HepG2 (cell line): ENCODE results near the gene IFNAR1. TPM values are rescaled to one million over a fixed set of nuclear protein-coding genes. Genes with fewer than 3 reads are reported as not detected.

ENCODE experiments used
- ATAC-seq: fragments of 200-7000 bp; cut with Tn5 transposase; 3 replicates; pipeline ENCODE4 v1.9.1; 2020; ENCODE audit warnings: mild to moderate bottlenecking, moderate library complexity
- BruUV-seq: library from RNA; stranded (reverse); fragments of 400-500 nt; replicated peaks from 2 replicates; lab custom pipeline; 2021; lab: Mats Ljungman, UMichigan
- CTCF ChIA-PET: fragments of 300-600 bp; formaldehyde crosslinking; extraction: SDS; loops from one replicate; lab custom pipeline; 2021; ENCODE audit warnings: low total read pairs, inconsistent platforms, low intra/inter-chr PET ratio; lab: Yijun Ruan, JAX
- POLR2A ChIA-PET: fragments of 350-600 bp; sonication (Branson Sonifier 250); formaldehyde crosslinking; loops from one replicate; lab custom pipeline; 2020; ENCODE audit warnings: antibody characterized with exemption, inconsistent platforms; lab: Yijun Ruan, JAX
- DNase-seq: peaks from one replicate; pipeline ENCODE4 v3.0.0-alpha.2; 2015; ENCODE audit warnings: low spot score
- FAIRE-seq: peaks from 3 replicates; lab custom pipeline; 2011; peaks lifted over from hg19 to GRCh38; lab: Jason Lieb, UNC
- H2AFZ ChIP-seq: one replicate; pipeline ENCODE4 v1.6.1; 2011; ENCODE audit warnings: low read length, inconsistent platforms
- H3K27ac ChIP-seq: fragments of 300-600 bp; 3 replicates; pipeline ENCODE4 v1.8.0; 2011; ENCODE audit warnings: mixed run types, mild to moderate bottlenecking, mixed read lengths, low read length, inconsistent platforms; ENCODE audit not compliant: insufficient read depth; ENCODE audit errors: extremely low read length
- H3K27me3 ChIP-seq, 2 experiments: fragments of 200-600 bp in 1 of 2; 2 replicates in 1 of 2; 3 replicates in 1 of 2; pipeline versions ENCODE4 v1.6.0 to v1.8.0; 2011; ENCODE audit warnings: low read length in 2 of 2, mild to moderate bottlenecking in 2 of 2, moderate library complexity in 2 of 2, inconsistent platforms in 1 of 2; ENCODE audit not compliant: insufficient read depth in 2 of 2, control insufficient read depth in 1 of 2
- H3K36me3 ChIP-seq, 2 experiments: fragments of 200-600 bp in 1 of 2; replicated peaks in 1 of 2; 2 replicates in 1 of 2; 3 replicates in 1 of 2; pipeline versions ENCODE4 v1.5.1 to v1.8.0; 2011; ENCODE audit warnings: low read length in 2 of 2, inconsistent platforms in 1 of 2; ENCODE audit not compliant: insufficient read depth in 2 of 2, control insufficient read depth in 1 of 2
- H3K4me1 ChIP-seq: 2 replicates; pipeline ENCODE4 v1.5.1; 2012; ENCODE audit warnings: low read length, inconsistent platforms; ENCODE audit not compliant: insufficient read depth
- H3K4me2 ChIP-seq: 2 replicates; pipeline ENCODE4 v1.6.0; 2011; ENCODE audit warnings: low read depth, low read length, inconsistent platforms
- H3K4me3 ChIP-seq, 3 experiments: fragments of 200-600 bp in 1 of 3; sonication (generic), shearing (Covaris generic) in 1 of 3; replicated peaks in 1 of 3; 2 replicates each; pipeline ENCODE4 v1.5.1; 2011 to 2016; ENCODE audit warnings: low read length in 3 of 3, inconsistent platforms in 2 of 3, low read depth in 2 of 3, mild to moderate bottlenecking in 2 of 3, control low read depth in 1 of 3, mixed read lengths in 1 of 3; ENCODE audit not compliant: insufficient read depth in 1 of 3
- H3K79me2 ChIP-seq: one replicate; pipeline ENCODE4 v1.6.1; 2011; ENCODE audit warnings: low read length, inconsistent platforms; ENCODE audit not compliant: insufficient read depth
- H3K9ac ChIP-seq: 2 replicates; pipeline ENCODE4 v1.6.0; 2011; ENCODE audit warnings: mild to moderate bottlenecking, low read depth, low read length, inconsistent platforms; ENCODE audit not compliant: insufficient read depth
- H3K9me3 ChIP-seq: 2 replicates; pipeline ENCODE4 v1.5.1; 2012; ENCODE audit warnings: mild to moderate bottlenecking, low read length
- H4K20me1 ChIP-seq: 2 replicates; pipeline ENCODE4 v1.6.0; 2011; ENCODE audit warnings: inconsistent platforms, mild to moderate bottlenecking, low read length, moderate library complexity; ENCODE audit not compliant: insufficient read depth
- ADNP ChIP-seq: sonication (generic); formaldehyde crosslinking; IDR thresholded peaks from 2 replicates; pipeline ENCODE4 v1.4.0; 2020; ENCODE audit warnings: missing genetic modification reagents
- FOXA3 ChIP-seq: IDR thresholded peaks from 2 replicates; pipeline ENCODE4 v1.6.1; 2016; ENCODE audit warnings: missing genetic modification reagents, missing compliant biosample characterization
- HOXA3 ChIP-seq: sonication (generic); formaldehyde crosslinking; IDR thresholded peaks from 2 replicates; pipeline ENCODE4 v1.5.0; 2020; ENCODE audit warnings: missing genetic modification reagents
- JUN ChIP-seq: sonication (generic); formaldehyde crosslinking; IDR thresholded peaks from 2 replicates; pipeline ENCODE4 v1.4.0; 2020; ENCODE audit warnings: mild to moderate bottlenecking, missing genetic modification reagents
- MEIS1 ChIP-seq: sonication (generic); formaldehyde crosslinking; IDR thresholded peaks from 2 replicates; pipeline ENCODE4 v1.9.0; 2021; ENCODE audit warnings: mild to moderate bottlenecking, missing genetic modification reagents, moderate library complexity, borderline replicate concordance
- MLLT10 ChIP-seq: sonication (generic); formaldehyde crosslinking; IDR thresholded peaks from 2 replicates; pipeline ENCODE4 v1.4.0; 2020; ENCODE audit warnings: missing genetic modification reagents
- SAFB2 ChIP-seq: sonication (generic); formaldehyde crosslinking; IDR thresholded peaks from 2 replicates; pipeline ENCODE4 v1.5.1; 2020; ENCODE audit warnings: missing genetic modification reagents, low read depth, mild to moderate bottlenecking, borderline replicate concordance
- ZNF556 ChIP-seq: sonication (generic); formaldehyde crosslinking; IDR thresholded peaks from 2 replicates; pipeline ENCODE4 v1.4.0; 2020; ENCODE audit warnings: mild to moderate bottlenecking, missing genetic modification reagents, borderline replicate concordance
- WGBS: methylation state at CpG from one replicate; pipeline ENCODE4 v1.1.6; 2017; ENCODE audit warnings: low lambda C conversion rate; 5-methylcytosine and 5-hydroxymethylcytosine counted together
- in situ Hi-C: cut with HindIII; loops from 2 replicates; pipeline ENCODE4 v1.10.0; 2017; ENCODE audit warnings: low pct_unique_long_range_greater_than_20kb; ENCODE audit not compliant: extremely low pct_ligation_motif_present
- intact Hi-C: fragments of 100-400 bp; cut with micrococcal nuclease; formaldehyde crosslinking; loops from one replicate; pipeline ENCODE4 v1.10.0; 2022; ENCODE audit not compliant: unreplicated experiment
- polyA plus RNA-seq, 8 experiments: library from polyadenylated mRNA; depleted of rRNA in 3 of 8; stranded (reverse) in 7 of 8; unstranded in 1 of 8; fragments of >200 nt; fragmentation: Illumina TruSeq in 4 of 8; extraction: Trizol in 4 of 8; gene quantifications; 2 replicates each; pipeline versions ENCODE4 v1.2.1 to v1.2.3, GENCODE V29; 2011 to 2016; ENCODE audit warnings: low read depth in 4 of 8, missing spikeins in 1 of 8, mixed read lengths in 1 of 8; ENCODE audit not compliant: insufficient read depth in 1 of 8
- total RNA-seq, 5 experiments: library from RNA; depleted of rRNA; stranded (reverse); fragments of >200 nt; fragmentation: Illumina TruSeq; extraction: Trizol; gene quantifications; 2 replicates each; pipeline ENCODE4 v1.2.3, GENCODE V29; 2016; ENCODE audit warnings: low read depth in 1 of 5
- TF ChIP-seq, protein P1 (sequence below): sonication (generic); formaldehyde crosslinking; conservative IDR thresholded peaks from 2 replicates; pipeline ENCODE4 v1.4.0; 2020; ENCODE audit warnings: mild to moderate bottlenecking, missing genetic modification reagents, moderate library complexity
- TF ChIP-seq, protein P2 (sequence below): sonication (generic); formaldehyde crosslinking; IDR thresholded peaks from 2 replicates; pipeline ENCODE4 v1.4.0; 2020; ENCODE audit warnings: mild to moderate bottlenecking, missing genetic modification reagents
- TF ChIP-seq, protein P3 (sequence below): sonication (generic); formaldehyde crosslinking; conservative IDR thresholded peaks from 2 replicates; pipeline ENCODE4 v1.8.1; 2023; ENCODE audit warnings: missing genetic modification reagents
- TF ChIP-seq, protein P4 (sequence below): sonication (generic); formaldehyde crosslinking; IDR thresholded peaks from 2 replicates; pipeline ENCODE4 v1.8.1; 2022; ENCODE audit warnings: low read depth, mild to moderate bottlenecking, missing genetic modification reagents

The IFNAR1 gene
- total and polyA plus RNA-seq, 2 of the 13 experiments (the other 11 are each of a cell fraction or from before 2014, with no cell fraction given), result 6.7 to 9.3 TPM

DNA sequence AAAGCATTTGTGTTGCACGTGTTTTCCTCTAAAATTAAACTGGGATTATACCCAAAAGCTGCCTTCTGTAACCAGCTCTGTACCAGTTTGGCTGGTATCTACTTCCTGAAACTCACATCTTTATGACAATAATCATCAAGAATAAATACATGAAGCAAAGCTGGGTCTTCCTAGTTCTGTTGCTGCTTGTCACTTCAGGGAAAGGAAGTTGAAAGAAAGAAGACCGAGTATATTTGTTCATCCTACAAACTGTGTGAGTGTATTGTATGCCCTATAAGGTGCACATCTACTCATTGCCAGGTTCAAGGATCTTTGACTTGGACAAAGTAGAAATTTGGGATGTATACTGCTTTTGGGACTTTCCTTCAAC lies 49.3 kb downstream of the IFNAR1 start:
- peak; percentile 21 for FAIRE-seq
- CTCF ChIA-PET, result interaction anchor here (2.3 kb wide), 1 partner anchor 174 kb away, joined by 10 read pairs; no protein-coding TSS in a partner anchor
- Histone ChIP-seq H3K27me3 (no peaks in the 10 kb centered on the region), H2AFZ (no peak overlapping the region), H3K36me3 (no peaks in the 10 kb centered on the region), H4K20me1 (no peaks in the 10 kb centered on the region), H3K4me2 (no peak overlapping the region), H3K9me3 (no peaks in the 10 kb centered on the region), H3K9ac (no peak overlapping the region), H3K4me1 (peaks cover 12% of the 10 kb centered on the region), H3K27ac (no peak overlapping the region), H3K4me3 (no peak overlapping the region), H3K79me2 (no peaks in the 10 kb centered on the region)
- DNase-seq, result no peak
- intact Hi-C loops (loop anchor here (1.0 to 10.0 kb wide), 2 partner anchors 175 to 239 kb away; no protein-coding TSS in a partner anchor), in situ Hi-C loops (no loop called here)
- POLR2A ChIA-PET, result no interaction called here
- 27% methylated on average over 2 of the region's 2 CpGs for whole genome bisulfite sequencing
- no peak for ATAC-seq
- no TSS peak for BruUV-seq
- TF ChIP-seq JUN (CRISPR knock-in tag), result no peak
- no peak for TF ChIP-seq ADNP (CRISPR knock-in tag)
- no peak for TF ChIP-seq FOXA3 (CRISPR knock-in tag)
- no peak for TF ChIP-seq HOXA3 (CRISPR knock-in tag)
- TF ChIP-seq, protein P1, sequence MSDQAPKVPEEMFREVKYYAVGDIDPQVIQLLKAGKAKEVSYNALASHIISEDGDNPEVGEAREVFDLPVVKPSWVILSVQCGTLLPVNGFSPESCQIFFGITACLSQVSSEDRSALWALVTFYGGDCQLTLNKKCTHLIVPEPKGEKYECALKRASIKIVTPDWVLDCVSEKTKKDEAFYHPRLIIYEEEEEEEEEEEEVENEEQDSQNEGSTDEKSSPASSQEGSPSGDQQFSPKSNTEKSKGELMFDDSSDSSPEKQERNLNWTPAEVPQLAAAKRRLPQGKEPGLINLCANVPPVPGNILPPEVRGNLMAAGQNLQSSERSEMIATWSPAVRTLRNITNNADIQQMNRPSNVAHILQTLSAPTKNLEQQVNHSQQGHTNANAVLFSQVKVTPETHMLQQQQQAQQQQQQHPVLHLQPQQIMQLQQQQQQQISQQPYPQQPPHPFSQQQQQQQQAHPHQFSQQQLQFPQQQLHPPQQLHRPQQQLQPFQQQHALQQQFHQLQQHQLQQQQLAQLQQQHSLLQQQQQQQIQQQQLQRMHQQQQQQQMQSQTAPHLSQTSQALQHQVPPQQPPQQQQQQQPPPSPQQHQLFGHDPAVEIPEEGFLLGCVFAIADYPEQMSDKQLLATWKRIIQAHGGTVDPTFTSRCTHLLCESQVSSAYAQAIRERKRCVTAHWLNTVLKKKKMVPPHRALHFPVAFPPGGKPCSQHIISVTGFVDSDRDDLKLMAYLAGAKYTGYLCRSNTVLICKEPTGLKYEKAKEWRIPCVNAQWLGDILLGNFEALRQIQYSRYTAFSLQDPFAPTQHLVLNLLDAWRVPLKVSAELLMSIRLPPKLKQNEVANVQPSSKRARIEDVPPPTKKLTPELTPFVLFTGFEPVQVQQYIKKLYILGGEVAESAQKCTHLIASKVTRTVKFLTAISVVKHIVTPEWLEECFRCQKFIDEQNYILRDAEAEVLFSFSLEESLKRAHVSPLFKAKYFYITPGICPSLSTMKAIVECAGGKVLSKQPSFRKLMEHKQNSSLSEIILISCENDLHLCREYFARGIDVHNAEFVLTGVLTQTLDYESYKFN (CRISPR knock-in tag), result no peak
- TF ChIP-seq SAFB2, result no peak
- TF ChIP-seq, protein P2, sequence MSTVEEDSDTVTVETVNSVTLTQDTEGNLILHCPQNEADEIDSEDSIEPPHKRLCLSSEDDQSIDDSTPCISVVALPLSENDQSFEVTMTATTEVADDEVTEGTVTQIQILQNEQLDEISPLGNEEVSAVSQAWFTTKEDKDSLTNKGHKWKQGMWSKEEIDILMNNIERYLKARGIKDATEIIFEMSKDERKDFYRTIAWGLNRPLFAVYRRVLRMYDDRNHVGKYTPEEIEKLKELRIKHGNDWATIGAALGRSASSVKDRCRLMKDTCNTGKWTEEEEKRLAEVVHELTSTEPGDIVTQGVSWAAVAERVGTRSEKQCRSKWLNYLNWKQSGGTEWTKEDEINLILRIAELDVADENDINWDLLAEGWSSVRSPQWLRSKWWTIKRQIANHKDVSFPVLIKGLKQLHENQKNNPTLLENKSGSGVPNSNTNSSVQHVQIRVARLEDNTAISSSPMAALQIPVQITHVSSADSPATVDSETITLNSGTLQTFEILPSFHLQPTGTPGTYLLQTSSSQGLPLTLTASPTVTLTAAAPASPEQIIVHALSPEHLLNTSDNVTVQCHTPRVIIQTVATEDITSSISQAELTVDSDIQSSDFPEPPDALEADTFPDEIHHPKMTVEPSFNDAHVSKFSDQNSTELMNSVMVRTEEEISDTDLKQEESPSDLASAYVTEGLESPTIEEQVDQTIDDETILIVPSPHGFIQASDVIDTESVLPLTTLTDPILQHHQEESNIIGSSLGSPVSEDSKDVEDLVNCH (CRISPR knock-in tag), result no peak
- no peak for TF ChIP-seq ZNF556
- TF ChIP-seq, protein P3, sequence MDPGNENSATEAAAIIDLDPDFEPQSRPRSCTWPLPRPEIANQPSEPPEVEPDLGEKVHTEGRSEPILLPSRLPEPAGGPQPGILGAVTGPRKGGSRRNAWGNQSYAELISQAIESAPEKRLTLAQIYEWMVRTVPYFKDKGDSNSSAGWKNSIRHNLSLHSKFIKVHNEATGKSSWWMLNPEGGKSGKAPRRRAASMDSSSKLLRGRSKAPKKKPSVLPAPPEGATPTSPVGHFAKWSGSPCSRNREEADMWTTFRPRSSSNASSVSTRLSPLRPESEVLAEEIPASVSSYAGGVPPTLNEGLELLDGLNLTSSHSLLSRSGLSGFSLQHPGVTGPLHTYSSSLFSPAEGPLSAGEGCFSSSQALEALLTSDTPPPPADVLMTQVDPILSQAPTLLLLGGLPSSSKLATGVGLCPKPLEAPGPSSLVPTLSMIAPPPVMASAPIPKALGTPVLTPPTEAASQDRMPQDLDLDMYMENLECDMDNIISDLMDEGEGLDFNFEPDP (CRISPR knock-in tag), result no peak
- no peak for TF ChIP-seq MLLT10 (CRISPR knock-in tag)
- TF ChIP-seq, protein P4, sequence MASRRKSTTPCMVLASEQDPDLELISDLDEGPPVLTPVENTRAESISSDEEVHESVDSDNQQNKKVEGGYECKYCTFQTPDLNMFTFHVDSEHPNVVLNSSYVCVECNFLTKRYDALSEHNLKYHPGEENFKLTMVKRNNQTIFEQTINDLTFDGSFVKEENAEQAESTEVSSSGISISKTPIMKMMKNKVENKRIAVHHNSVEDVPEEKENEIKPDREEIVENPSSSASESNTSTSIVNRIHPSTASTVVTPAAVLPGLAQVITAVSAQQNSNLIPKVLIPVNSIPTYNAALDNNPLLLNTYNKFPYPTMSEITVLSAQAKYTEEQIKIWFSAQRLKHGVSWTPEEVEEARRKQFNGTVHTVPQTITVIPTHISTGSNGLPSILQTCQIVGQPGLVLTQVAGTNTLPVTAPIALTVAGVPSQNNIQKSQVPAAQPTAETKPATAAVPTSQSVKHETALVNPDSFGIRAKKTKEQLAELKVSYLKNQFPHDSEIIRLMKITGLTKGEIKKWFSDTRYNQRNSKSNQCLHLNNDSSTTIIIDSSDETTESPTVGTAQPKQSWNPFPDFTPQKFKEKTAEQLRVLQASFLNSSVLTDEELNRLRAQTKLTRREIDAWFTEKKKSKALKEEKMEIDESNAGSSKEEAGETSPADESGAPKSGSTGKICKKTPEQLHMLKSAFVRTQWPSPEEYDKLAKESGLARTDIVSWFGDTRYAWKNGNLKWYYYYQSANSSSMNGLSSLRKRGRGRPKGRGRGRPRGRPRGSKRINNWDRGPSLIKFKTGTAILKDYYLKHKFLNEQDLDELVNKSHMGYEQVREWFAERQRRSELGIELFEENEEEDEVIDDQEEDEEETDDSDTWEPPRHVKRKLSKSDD (CRISPR knock-in tag), result no peak
- no peak for TF ChIP-seq MEIS1 (CRISPR knock-in tag)
